ENCODE measurements around the gene TNNC2.

- TF ChIP-seq POLR2A (IDR thresholded peaks at IDR 0.05) (no peak), CTCF (IDR thresholded peaks at IDR 0.05 in 4 of 5, conservative IDR thresholded peaks at IDR 0.05 in 1 of 5) (no peak)
Measured at GRCh38 chr20:45827712-45828111, 600 bp upstream of the TNNC2 start.
